GM23338 (cell line): ENCODE data around the gene FASN. TPM values are rescaled to one million over a fixed set of nuclear protein-coding genes. Genes with fewer than 3 reads are reported as not detected.

Source experiments
- ATAC-seq: fragments of 200-7000 bp; cut with Tn5 transposase; 3 replicates; pipeline ENCODE4 v1.9.1; 2020
- DNase-seq: peaks from one replicate; pipeline ENCODE4 v3.0.0-alpha.2; 2015; ENCODE audit warnings: low spot score
- H2AFZ ChIP-seq: fragments of 200-600 bp; sonication (generic); 2 replicates; pipeline ENCODE4 v1.8.0; 2016; ENCODE audit warnings: antibody characterized with exemption, mild to moderate bottlenecking, moderate library complexity
- H3F3A ChIP-seq: fragments of 200-600 bp; sonication (generic); replicated peaks from 2 replicates; pipeline ENCODE4 v1.8.0; 2017; ENCODE audit warnings: antibody characterized with exemption, mixed run types, low read depth
- H3K27ac ChIP-seq: fragments of 200-600 bp; sonication (generic); 2 replicates; pipeline ENCODE4 v1.6.1; 2016; ENCODE audit warnings: low read depth
- H3K27me3 ChIP-seq: fragments of 200-600 bp; sonication (generic); 2 replicates; pipeline ENCODE4 v1.8.0; 2016; ENCODE audit warnings: mild to moderate bottlenecking, mixed run types, moderate library complexity; ENCODE audit not compliant: insufficient read depth
- H3K36me3 ChIP-seq: fragments of 200-600 bp; sonication (generic); 2 replicates; pipeline ENCODE4 v1.8.0; 2016; ENCODE audit warnings: mild to moderate bottlenecking; ENCODE audit not compliant: insufficient read depth
- H3K4me1 ChIP-seq: fragments of 200-600 bp; sonication (generic); 2 replicates; pipeline ENCODE4 v1.8.0; 2016; ENCODE audit warnings: mild to moderate bottlenecking, moderate library complexity; ENCODE audit not compliant: insufficient read depth
- H3K4me2 ChIP-seq: fragments of 200-600 bp; sonication (generic); 2 replicates; pipeline ENCODE4 v1.7.1; 2017; ENCODE audit warnings: mixed run types
- H3K4me3 ChIP-seq: fragments of 200-600 bp; sonication (generic); 2 replicates; pipeline ENCODE4 v1.6.1; 2016; ENCODE audit warnings: mixed run types
- H3K79me2 ChIP-seq: fragments of 200-600 bp; sonication (generic); replicated peaks from 2 replicates; pipeline ENCODE4 v1.8.0; 2017; ENCODE audit warnings: mild to moderate bottlenecking; ENCODE audit not compliant: insufficient read depth
- H3K9me2 ChIP-seq: fragments of 200-600 bp; sonication (generic); 2 replicates; pipeline ENCODE4 v1.8.0; 2017; ENCODE audit not compliant: insufficient read depth
- H4K20me1 ChIP-seq: fragments of 200-600 bp; sonication (generic); replicated peaks from 2 replicates; pipeline ENCODE4 v1.8.0; 2017; ENCODE audit warnings: mild to moderate bottlenecking; ENCODE audit not compliant: insufficient read depth
- H3K27ac Mint-ChIP-seq: 2 replicates; pipeline ENCODE4 v1.8.0; 2020; ENCODE audit warnings: inconsistent platforms, mild to moderate bottlenecking, moderate library complexity, mixed read lengths
- H3K27me3 Mint-ChIP-seq: 3 replicates; pipeline ENCODE4 v1.8.0; 2022; ENCODE audit warnings: low read depth, mild to moderate bottlenecking, moderate library complexity, mixed read lengths, inconsistent platforms; ENCODE audit not compliant: insufficient read depth, poor library complexity
- H3K36me3 Mint-ChIP-seq: 3 replicates; pipeline ENCODE4 v1.8.0; 2021; ENCODE audit warnings: low read depth, mild to moderate bottlenecking, inconsistent platforms, moderate library complexity, mixed read lengths
- H3K4me1 Mint-ChIP-seq: 3 replicates; pipeline ENCODE4 v1.8.0; 2020; ENCODE audit warnings: mild to moderate bottlenecking, inconsistent platforms, mixed read lengths
- H3K4me3 Mint-ChIP-seq: 3 replicates; pipeline ENCODE4 v1.8.0; 2021; ENCODE audit warnings: moderate library complexity, mild to moderate bottlenecking, inconsistent platforms, mixed read lengths
- H3K9me3 Mint-ChIP-seq: 3 replicates; pipeline ENCODE4 v1.8.0; 2020; ENCODE audit warnings: moderate library complexity, mild to moderate bottlenecking, inconsistent platforms, mixed read lengths
- CREB1 ChIP-seq: fragments of 250-450 bp; sonication (Bioruptor Pico); IDR thresholded peaks from 2 replicates; pipeline ENCODE4 v1.5.0; 2020; ENCODE audit warnings: low read depth, mild to moderate bottlenecking, moderate library complexity
- CTCF ChIP-seq, 2 experiments: fragments of 200-600 bp in 1 of 2; sonication (generic) in 1 of 2; conservative IDR thresholded peaks; 2 replicates each; pipeline versions ENCODE4 v1.5.1 to v1.6.1; 2016 to 2017; ENCODE audit warnings: antibody characterized with exemption in 2 of 2, low read depth in 2 of 2, mild to moderate bottlenecking in 2 of 2, moderate library complexity in 1 of 2
- ETS1 ChIP-seq: IDR thresholded peaks from 2 replicates; pipeline ENCODE4 v1.6.1; 2016; ENCODE audit warnings: antibody characterized with exemption
- EZH2 ChIP-seq: fragments of 200-600 bp; sonication (generic); IDR thresholded peaks from one replicate; pipeline ENCODE4 v1.8.0; 2017; ENCODE audit warnings: antibody characterized with exemption, mild to moderate bottlenecking, low read depth; ENCODE audit not compliant: unreplicated experiment
- JUNB ChIP-seq: IDR thresholded peaks from one replicate; pipeline ENCODE4 v1.6.1; 2016; ENCODE audit warnings: antibody characterized with exemption; ENCODE audit not compliant: unreplicated experiment
- NANOG ChIP-seq: IDR thresholded peaks from 2 replicates; pipeline ENCODE4 v1.6.1; 2016; ENCODE audit warnings: antibody characterized with exemption, borderline replicate concordance
- POLR2AphosphoS5 ChIP-seq: IDR thresholded peaks from 2 replicates; pipeline ENCODE4 v1.6.1; 2016; ENCODE audit warnings: antibody characterized with exemption, low read depth
- REST ChIP-seq: IDR thresholded peaks from one replicate; pipeline ENCODE4 v1.6.1; 2018; ENCODE audit warnings: antibody characterized with exemption; ENCODE audit not compliant: unreplicated experiment
- STAT1 ChIP-seq: IDR thresholded peaks from one replicate; pipeline ENCODE4 v1.6.1; 2016; ENCODE audit warnings: antibody characterized with exemption; ENCODE audit not compliant: unreplicated experiment
- polyA plus RNA-seq: library from polyadenylated mRNA; unstranded; fragments of >200 nt; fragmentation: Nextera tagmentation; extraction: Ambion mirVana; gene quantifications from 2 replicates; pipeline ENCODE4 v1.2.1, GENCODE V29; 2016
- total RNA-seq: library from RNA; depleted of rRNA; stranded (reverse); fragments of >200 nt; shearing (Covaris generic); gene quantifications from 2 replicates; pipeline ENCODE4 v1.2.3, GENCODE V29; 2014

The FASN gene
- total and polyA plus RNA-seq, 2 experiments from 2014 or later = 120 to 849 TPM

DNA sequence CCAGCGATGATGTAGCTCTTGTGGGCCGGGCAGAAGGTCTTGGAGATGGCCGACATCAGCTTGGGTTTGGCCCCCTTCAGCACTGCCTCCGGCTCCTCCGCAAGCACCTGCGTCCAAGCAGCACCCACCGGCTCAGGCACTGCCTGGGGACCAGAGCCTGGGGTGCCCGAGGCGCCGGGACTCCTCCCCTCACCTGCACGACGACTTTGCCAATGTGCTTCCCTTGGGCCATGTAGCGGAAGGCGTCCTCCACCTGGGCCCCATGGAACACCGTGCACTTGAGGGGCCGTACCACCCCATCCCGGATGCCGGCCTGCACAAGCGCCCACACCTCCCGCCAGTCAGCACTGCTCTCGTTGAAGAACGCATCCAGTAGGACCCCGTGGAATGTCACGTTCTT, 15.0 kb downstream of the FASN start (continued):
- TF ChIP-seq ETS1 (no peak), POLR2AphosphoS5 (no peak; the same call in 1 of the 2 replicates), STAT1 (no peak), JUNB (no peak), CREB1 (CRISPR knock-in tag) (no peak), NANOG (no peak)

GRCh38 chr17:82082456-82082855, 15.6 kb downstream of the FASN start:
- Histone ChIP-seq H3F3A (peaks cover 19% of the 10 kb centered on the region), H3K79me2 (no peaks in the 10 kb centered on the region), H3K4me3 (no peak overlapping the region), H3K27me3 (no peaks in the 10 kb centered on the region), H4K20me1 (peaks cover 8% of the 10 kb centered on the region), H3K4me2 (no peak overlapping the region), H3K27ac (no peak overlapping the region), H3K9me2 (no peaks in the 10 kb centered on the region), H3K4me1 (no peaks in the 10 kb centered on the region), H3K36me3 (peaks cover 10% of the 10 kb centered on the region; the same call in 1 of the 2 replicates), H2AFZ (no peak overlapping the region)
- Mint-ChIP-seq H3K36me3 (peaks cover 57% of the 10 kb centered on the region), H3K27ac (no peak overlapping the region), H3K4me1 (peaks cover 3% of the 10 kb centered on the region), H3K9me3 (no peaks in the 10 kb centered on the region; the same call in 2 of the 3 replicates), H3K27me3 (peaks cover 18% of the 10 kb centered on the region), H3K4me3 (no peak overlapping the region)
- DNase-seq = no peak
- TF ChIP-seq CTCF (conservative IDR thresholded peaks at IDR 0.05; ENCODE audit: low read depth in 2 of 2) (no peak), REST (no peak), EZH2 (no peak)
- no peak for ATAC-seq
